Common myeloid progenitor, CD34-positive (primary cell): ENCODE data around the gene TMCO4.

Source experiments
- CTCF ChIA-PET: fragments of 350-600 bp; sonication (Branson Sonifier 250); formaldehyde crosslinking; loops from one replicate; lab custom pipeline; 2021; ENCODE audit warnings: antibody characterized with exemption; lab: Charles Lee
- POLR2A ChIA-PET: fragments of 350-600 bp; sonication (Branson Sonifier 250); formaldehyde crosslinking; loops from one replicate; lab custom pipeline; 2021; ENCODE audit warnings: antibody characterized with exemption; lab: Charles Lee
- DNase-seq, 3 donors: peaks; one replicate each; pipeline versions ENCODE4 v3.0.0 to v3.0.0-alpha.2; 2013
- H3K27ac ChIP-seq, 2 experiments: 1 replicate in 1 of 2; 2 replicates in 1 of 2; pipeline ENCODE4 v1.7.0; 2013; ENCODE audit warnings: inconsistent platforms in 2 of 2, low read length in 2 of 2, mild to moderate bottlenecking in 2 of 2, low read depth in 1 of 2, moderate library complexity in 1 of 2; ENCODE audit not compliant: severe bottlenecking in 2 of 2, insufficient read depth in 1 of 2, poor library complexity in 1 of 2
- H3K27me3 ChIP-seq, 5 experiments: replicated peaks in 2 of 5; 1 replicate in 3 of 5; 2 replicates in 2 of 5; pipeline versions ENCODE4 v1.6.1 to v1.7.0; 2013; ENCODE audit warnings: low read length in 4 of 5, mild to moderate bottlenecking in 2 of 5, moderate library complexity in 2 of 5, inconsistent platforms in 1 of 5; ENCODE audit not compliant: insufficient read depth in 5 of 5, control insufficient read depth in 4 of 5
- H3K36me3 ChIP-seq, 4 experiments: 1 replicate in 2 of 4; 2 replicates in 2 of 4; pipeline versions ENCODE4 v1.6.1 to v1.7.0; 2013; ENCODE audit warnings: low read length in 3 of 4, control low read depth in 1 of 4, mild to moderate bottlenecking in 1 of 4; ENCODE audit not compliant: control insufficient read depth in 4 of 4, insufficient read depth in 4 of 4
- H3K4me1 ChIP-seq, 4 experiments: 1 replicate in 3 of 4; 2 replicates in 1 of 4; pipeline versions ENCODE4 v1.6.1 to v1.7.1; 2013; ENCODE audit warnings: low read length in 3 of 4, mild to moderate bottlenecking in 3 of 4, control low read depth in 1 of 4, inconsistent platforms in 1 of 4, moderate library complexity in 1 of 4; ENCODE audit not compliant: control insufficient read depth in 4 of 4, insufficient read depth in 4 of 4; ENCODE audit errors: control extremely low read depth in 1 of 4
- H3K4me3 ChIP-seq, 7 experiments: 1 replicate in 4 of 7; 2 replicates in 3 of 7; pipeline versions ENCODE4 v1.5.1 to v1.7.0; 2013; ENCODE audit warnings: mild to moderate bottlenecking in 7 of 7, low read length in 6 of 7, moderate library complexity in 6 of 7, inconsistent platforms in 2 of 7, low read depth in 2 of 7, control low read depth in 1 of 7; ENCODE audit not compliant: insufficient read depth in 4 of 7, control insufficient read depth in 1 of 7; ENCODE audit errors: extremely low read depth in 1 of 7
- H3K9me3 ChIP-seq, 5 experiments: 1 replicate in 4 of 5; 2 replicates in 1 of 5; pipeline versions ENCODE4 v1.6.1 to v1.7.1; 2013; ENCODE audit warnings: low read length in 4 of 5, mild to moderate bottlenecking in 2 of 5, inconsistent platforms in 1 of 5, low read depth in 1 of 5, moderate library complexity in 1 of 5; ENCODE audit not compliant: control insufficient read depth in 4 of 5, insufficient read depth in 2 of 5; ENCODE audit errors: control extremely low read depth in 1 of 5
- WGBS: methylation state at CpG from one replicate; pipeline ENCODE4 v1.1.5; 2013; ENCODE audit not compliant: insufficient coverage; 5-methylcytosine and 5-hydroxymethylcytosine counted together

The TMCO4 gene

DNA sequence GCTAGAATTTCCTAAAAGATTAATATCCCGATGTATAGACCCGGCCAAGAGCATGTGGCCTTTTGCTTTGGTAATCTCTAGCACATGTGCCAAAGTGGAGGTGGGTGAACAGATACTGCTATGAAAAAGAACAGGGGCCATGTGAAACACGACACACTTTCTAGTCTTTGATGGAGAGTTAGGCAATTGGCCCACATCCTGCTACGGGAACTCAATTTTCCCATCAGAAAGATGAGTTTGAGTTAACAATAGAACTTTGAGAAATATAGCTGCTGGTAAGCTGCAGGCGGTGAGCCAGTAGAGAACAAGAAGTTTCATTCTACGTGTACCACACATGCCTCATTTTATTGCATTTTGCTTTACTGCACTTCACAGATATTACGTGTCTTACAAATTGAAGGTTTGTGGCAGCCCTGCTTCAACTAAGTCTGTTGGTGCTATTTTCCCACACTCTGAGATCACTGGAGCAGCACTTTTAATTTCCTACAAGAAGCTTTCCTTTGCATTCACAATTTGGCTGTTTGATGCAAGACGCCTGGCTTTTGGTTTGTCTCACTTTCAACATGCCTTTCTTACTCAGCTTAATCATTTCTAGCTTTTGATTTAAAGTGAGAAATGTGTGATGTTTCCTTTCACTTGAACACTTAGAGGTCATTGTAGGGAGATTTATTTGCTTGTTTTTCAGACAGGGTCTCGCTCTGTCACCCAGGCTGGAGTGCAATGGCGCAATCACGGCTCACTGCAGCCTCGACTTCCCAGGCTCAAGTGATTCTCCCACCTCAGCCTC is 88.7 kb downstream of the TMCO4 start:
- Histone ChIP-seq H3K27ac (no peak overlapping the region), H3K4me3 (no peak overlapping the region), H3K36me3 (peaks cover 0 to 5% (median 2%) of the 10 kb centered on the region in 4 experiments), H3K27me3 (no peaks in the 10 kb centered on the region), H3K9me3 (no peaks in the 10 kb centered on the region), H3K4me1 (no peaks in the 10 kb centered on the region)
- 96% methylated on average over 10 of the region's 12 CpGs for WGBS
- ChIA-PET CTCF (interaction anchor here (1.4 kb wide), 1 partner anchor 17 kb away, joined by 4 read pairs; no protein-coding TSS in a partner anchor), POLR2A (no interaction called here)
- no peak for DNase-seq

DNA sequence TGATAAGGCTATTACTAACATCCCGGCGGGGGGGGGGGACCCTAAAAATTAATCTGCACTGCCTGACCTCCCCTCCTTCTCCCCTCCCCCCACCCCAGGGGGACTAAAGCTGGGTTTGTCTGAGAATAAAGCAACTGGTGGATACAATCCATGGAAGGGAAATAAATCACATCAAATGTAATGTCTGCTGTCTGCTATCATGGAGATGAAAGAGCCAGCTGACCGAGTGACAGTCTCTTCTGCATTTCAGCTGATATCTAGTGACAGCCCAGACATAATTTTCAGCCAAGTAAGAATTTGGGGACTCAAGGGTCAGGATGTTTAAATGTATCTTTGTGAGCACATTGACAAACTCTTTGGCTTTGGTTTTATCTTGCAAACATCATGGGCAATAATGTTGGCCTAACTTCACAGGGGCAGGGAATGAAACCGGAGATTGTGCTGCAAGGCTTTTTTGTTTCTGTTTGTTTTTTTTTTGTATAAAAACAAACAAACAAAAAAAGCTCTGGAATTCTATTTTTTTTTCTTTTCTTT is 90.4 kb downstream of the TMCO4 start:
- Histone ChIP-seq H3K4me1 (no peaks in the 10 kb centered on the region), H3K9me3 (no peaks in the 10 kb centered on the region), H3K27ac (no peak overlapping the region), H3K4me3 (no peak overlapping the region), H3K27me3 (no peaks in the 10 kb centered on the region), H3K36me3 (peaks cover 0 to 5% (median 2%) of the 10 kb centered on the region in 4 experiments)
- no peak for DNase-seq
- CTCF ChIA-PET = interaction anchor here (0.7 to 1.7 kb wide), 2 partner anchors 9 to 25 kb away, joined by 3 read pairs; no protein-coding TSS in a partner anchor
- 100% methylated on average over 1 of the region's 4 CpGs for WGBS
- POLR2A ChIA-PET = no interaction called here

DNA sequence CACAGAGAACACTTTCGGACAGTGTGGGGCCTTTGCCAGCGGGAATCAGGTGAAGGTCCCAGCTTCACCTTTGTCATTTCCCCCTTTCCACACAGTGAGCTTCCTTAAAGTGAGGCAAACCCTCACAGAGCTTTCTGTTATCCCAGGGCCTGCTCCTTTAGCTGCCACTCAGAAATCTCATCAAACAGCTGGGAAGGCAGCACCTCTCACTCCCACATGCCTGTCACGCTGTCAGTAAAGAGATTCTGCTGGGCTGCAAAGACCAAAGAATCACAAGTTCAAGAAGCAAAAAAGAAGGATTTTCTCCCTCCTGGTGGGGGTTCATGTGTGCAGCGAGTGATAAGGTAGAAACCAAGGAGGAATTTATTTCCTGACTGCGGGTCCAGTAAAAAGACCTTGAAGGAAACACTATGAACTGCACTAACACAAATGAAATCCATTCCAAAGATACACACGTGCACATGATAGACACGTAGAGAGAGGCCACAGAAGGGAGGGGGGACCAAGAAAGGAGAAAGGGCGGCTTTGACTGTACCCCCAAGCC is 91.1 kb downstream of the TMCO4 start:
- no peak for DNase-seq
- ChIA-PET CTCF (interaction anchor here (0.7 to 1.7 kb wide), 2 partner anchors 10 to 172 kb away, joined by 3 read pairs; no protein-coding TSS in a partner anchor), POLR2A (no interaction called here)
- Histone ChIP-seq H3K9me3 (no peaks in the 10 kb centered on the region), H3K36me3 (peaks cover 0 to 5% (median 2%) of the 10 kb centered on the region in 4 experiments), H3K27ac (no peak overlapping the region), H3K4me3 (no peak overlapping the region), H3K4me1 (no peaks in the 10 kb centered on the region), H3K27me3 (no peaks in the 10 kb centered on the region)
- 100% methylated on average over 7 of the region's 8 CpGs for whole genome bisulfite sequencing

DNA sequence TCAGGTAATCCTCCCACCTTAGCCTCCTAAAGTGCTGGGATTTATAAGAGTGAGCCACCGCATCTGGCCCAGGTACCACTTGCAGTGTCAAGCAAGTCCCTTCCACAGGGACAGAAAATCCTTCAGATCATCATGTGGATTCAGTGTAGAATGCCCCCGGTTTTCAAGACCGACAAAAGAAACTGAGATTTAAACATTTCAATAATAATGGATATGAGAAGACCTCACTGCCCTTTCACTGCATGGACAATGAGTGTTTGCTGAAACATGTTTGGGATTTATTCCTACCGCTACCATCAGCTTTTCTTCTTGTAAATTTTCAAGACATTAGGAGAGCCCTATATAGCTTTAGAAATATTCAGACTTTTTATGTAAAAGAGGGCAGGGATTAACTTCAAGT is 93.6 kb downstream of the TMCO4 start:
- 90% methylated on average over 2 of the region's 4 CpGs for WGBS

GRCh38 chr1:19705464-19705863 is 94.3 kb downstream of the TMCO4 start:
- Histone ChIP-seq H3K9me3 (no peaks in the 10 kb centered on the region), H3K27me3 (no peaks in the 10 kb centered on the region), H3K4me3 (no peak overlapping the region), H3K27ac (no peak overlapping the region), H3K4me1 (no peaks in the 10 kb centered on the region), H3K36me3 (peaks cover 0 to 7% (median 3%) of the 10 kb centered on the region in 4 experiments)
- 92% methylated on average over 2 of the region's 4 CpGs for WGBS
- no peak for DNase-seq
- POLR2A ChIA-PET = no interaction called here
- CTCF ChIA-PET = interaction anchor here (0.6 to 4.5 kb wide), 9 partner anchors 9 to 483 kb away, joined by 3 to 62 read pairs (median 6); no protein-coding TSS in a partner anchor

More for the DNA sequence above, 93.6 kb downstream of the TMCO4 start:
- H3K36me3 ChIP-seq = peaks cover 0 to 5% (median 1%) of the 10 kb centered on the region in 4 experiments
- H3K27ac ChIP-seq = no peak overlapping the region
- ChIA-PET POLR2A (no interaction called here), CTCF (interaction anchor here (1.1 to 4.5 kb wide), 4 partner anchors 9 to 45 kb away, joined by 3 to 62 read pairs (median 9); no protein-coding TSS in a partner anchor)
- no peaks in the 10 kb centered on the region for H3K4me1 ChIP-seq
- H3K4me3 ChIP-seq = no peak overlapping the region
- DNase-seq = no peak
- no peaks in the 10 kb centered on the region for H3K9me3 ChIP-seq
- H3K27me3 ChIP-seq = no peaks in the 10 kb centered on the region

DNA sequence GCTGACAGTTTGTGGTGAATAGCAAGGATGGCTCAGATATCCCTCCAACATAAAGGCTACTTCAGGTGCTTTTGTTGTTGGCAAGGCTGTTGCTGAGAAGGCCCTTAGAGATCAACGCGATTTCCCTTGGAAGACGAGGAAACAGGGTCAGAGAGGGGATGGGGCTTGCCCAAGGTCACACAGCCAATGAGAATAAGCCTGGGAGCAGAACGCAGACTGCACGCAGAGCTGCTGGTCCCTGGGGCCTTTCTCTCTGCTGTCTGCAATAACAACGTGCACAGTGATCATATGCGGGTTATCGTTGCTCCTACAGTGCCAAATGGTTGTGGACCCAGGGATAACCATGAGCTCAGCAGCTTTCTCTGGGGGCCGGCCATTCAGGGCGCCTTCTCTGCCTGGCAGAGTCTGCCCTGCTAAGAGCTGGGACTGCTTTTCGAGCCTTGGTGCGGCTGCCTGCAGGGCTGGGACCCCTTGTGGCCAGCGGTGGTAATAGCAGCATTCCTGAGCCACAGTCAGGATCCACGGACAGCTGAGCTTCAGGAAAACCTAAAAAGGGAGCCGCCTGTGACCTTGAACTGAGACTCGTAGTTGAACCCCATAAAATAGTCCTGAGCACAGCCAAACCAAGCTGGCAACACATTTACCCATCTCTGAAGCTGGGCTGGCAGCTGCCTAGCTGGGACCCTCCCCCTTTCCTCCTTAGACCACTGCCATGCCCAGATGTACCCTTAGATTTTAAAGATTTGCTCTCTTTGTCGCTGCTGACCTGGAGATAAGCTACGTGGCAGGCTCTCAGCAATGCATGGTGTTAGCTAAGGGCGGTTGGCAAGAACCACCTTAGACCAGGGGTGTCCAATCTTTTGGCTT is 95.2 kb downstream of the TMCO4 start:
- DNase-seq = peak; percentile 36 to 54 (median 52)
- Histone ChIP-seq H3K27me3 (no peaks in the 10 kb centered on the region), H3K27ac (no peak overlapping the region), H3K4me3 (no peak overlapping the region), H3K4me1 (no peaks in the 10 kb centered on the region), H3K36me3 (peaks cover 0 to 15% (median 4%) of the 10 kb centered on the region in 4 experiments), H3K9me3 (no peaks in the 10 kb centered on the region)
- 49% methylated on average over 17 of the region's 19 CpGs for WGBS
- CTCF ChIA-PET = interaction anchor here (0.7 to 4.5 kb wide), 13 partner anchors 8 to 66 kb away, joined by 3 to 62 read pairs (median 4); no protein-coding TSS in a partner anchor
- POLR2A ChIA-PET = no interaction called here
